ENCODE measurements around the gene NELFCD.

The NELFCD gene

DNA sequence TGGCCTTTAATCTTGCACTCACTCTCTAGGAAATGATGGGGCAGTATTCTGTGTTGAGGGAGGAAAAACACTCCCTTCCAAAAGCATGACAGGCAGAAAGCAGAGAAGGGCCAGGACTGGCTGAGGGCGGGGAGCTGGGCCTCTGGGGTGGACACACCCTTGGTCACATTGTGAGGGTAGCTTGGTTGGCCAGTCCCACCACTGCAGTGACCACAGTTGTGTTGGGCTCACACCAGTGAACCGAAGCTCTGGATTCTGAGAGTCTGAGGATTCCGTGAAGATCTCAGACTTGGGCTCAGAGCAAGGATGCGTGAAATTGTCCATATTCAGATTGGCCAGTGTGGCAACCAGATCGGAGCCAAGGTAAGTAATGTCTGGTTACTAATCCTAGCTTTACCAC is 38.2 kb downstream of the NELFCD start, which contains the start of gene TUBB1:
Gene TUBB1 (plus strand): TSS at position 213 of the 400 bp plus-strand sequence. CDS start 94 bp downstream, at position 307.
- TF ChIP-seq NFIC (IDR thresholded peaks at IDR 0.05) = no peak

DNA sequence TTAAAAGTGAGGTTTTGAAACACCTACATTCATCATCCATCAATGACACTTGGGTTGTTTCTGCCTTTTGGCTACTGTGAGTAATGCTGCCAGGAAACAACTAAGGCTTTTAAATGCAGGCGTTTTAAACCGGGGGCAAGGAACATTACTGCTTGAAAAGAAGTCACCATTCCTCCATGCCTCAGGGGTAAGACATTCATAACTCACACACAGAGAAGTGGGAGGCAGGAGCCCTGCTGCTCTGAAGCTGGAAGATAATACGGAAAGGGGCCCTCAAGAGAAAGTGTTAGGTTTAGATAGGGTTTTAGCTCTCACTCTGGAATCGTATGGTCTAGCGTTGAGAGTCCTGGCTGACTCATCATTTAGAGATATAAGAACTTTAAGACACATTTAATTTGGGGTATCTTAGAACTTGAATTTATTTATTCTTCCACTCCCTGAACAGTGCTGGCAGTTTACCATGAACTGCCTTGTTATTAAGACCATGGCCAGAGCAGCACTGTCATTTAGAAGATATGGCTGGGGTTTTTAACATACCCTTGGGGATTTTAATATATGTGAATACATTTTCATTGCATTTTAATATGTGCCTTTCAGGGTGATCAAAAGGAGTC is 40.0 kb downstream of the NELFCD start:
- TF ChIP-seq EGR1 (IDR thresholded peaks at IDR 0.05) (no peak), CREB1 (IDR thresholded peaks at IDR 0.05; ENCODE audit: low read depth) (no peak)

- TF ChIP-seq CEBPB (IDR thresholded peaks at IDR 0.05) (no peak), CREB1 (IDR thresholded peaks at IDR 0.05; ENCODE audit: low read depth) (no peak), ZBTB7A (IDR thresholded peaks at IDR 0.05; ENCODE audit: low read depth) (no peak)
- TF ChIP-seq, protein P1, sequence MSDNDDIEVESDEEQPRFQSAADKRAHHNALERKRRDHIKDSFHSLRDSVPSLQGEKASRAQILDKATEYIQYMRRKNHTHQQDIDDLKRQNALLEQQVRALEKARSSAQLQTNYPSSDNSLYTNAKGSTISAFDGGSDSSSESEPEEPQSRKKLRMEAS (IDR thresholded peaks at IDR 0.05) = no peak
Observed at GRCh38 chr20:59022754-59023153, 41.7 kb downstream of the NELFCD start.

GRCh38 chr20:59023616-59024015 is 42.6 kb downstream of the NELFCD start:
- TF ChIP-seq USF1 (IDR thresholded peaks at IDR 0.05) (no peak), CREB1 (IDR thresholded peaks at IDR 0.05; ENCODE audit: low read depth) (no peak), YY1 (IDR thresholded peaks at IDR 0.05; ENCODE audit: low read depth) (no peak), TEAD4 (IDR thresholded peaks at IDR 0.05) (no peak), NFIC (IDR thresholded peaks at IDR 0.05) (no peak), REST (IDR thresholded peaks at IDR 0.05; ENCODE audit: low read depth) (no peak), FOXM1 (IDR thresholded peaks at IDR 0.05; ENCODE audit: borderline replicate concordance, low read depth) (no peak), ZBTB7A (IDR thresholded peaks at IDR 0.05; ENCODE audit: low read depth) (no peak), EGR1 (IDR thresholded peaks at IDR 0.05) (no peak)

DNA sequence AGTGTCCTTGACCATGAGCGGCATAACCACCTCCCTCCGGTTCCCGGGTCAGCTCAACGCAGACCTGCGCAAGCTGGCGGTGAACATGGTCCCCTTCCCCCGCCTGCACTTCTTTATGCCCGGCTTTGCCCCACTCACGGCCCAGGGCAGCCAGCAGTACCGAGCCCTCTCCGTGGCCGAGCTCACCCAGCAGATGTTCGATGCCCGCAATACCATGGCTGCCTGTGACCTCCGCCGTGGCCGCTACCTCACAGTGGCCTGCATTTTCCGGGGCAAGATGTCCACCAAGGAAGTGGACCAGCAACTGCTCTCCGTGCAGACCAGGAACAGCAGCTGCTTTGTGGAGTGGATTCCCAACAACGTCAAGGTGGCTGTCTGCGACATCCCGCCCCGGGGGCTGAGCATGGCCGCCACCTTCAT is 43.1 kb downstream of the NELFCD start:
- TF ChIP-seq REST (IDR thresholded peaks at IDR 0.05; ENCODE audit: low read depth) (no peak), EP300 (IDR thresholded peaks at IDR 0.05; ENCODE audit: borderline replicate concordance) (no peak), NFIC (IDR thresholded peaks at IDR 0.05) (no peak), FOXM1 (IDR thresholded peaks at IDR 0.05; ENCODE audit: borderline replicate concordance, low read depth) (no peak), TCF12 (IDR thresholded peaks at IDR 0.05; ENCODE audit: low read depth) (no peak), EGR1 (IDR thresholded peaks at IDR 0.05) (no peak), YY1 (IDR thresholded peaks at IDR 0.05; ENCODE audit: low read depth) (no peak), CEBPB (IDR thresholded peaks at IDR 0.05) (no peak), USF1 (IDR thresholded peaks at IDR 0.05) (no peak), RAD21 (IDR thresholded peaks at IDR 0.05; ENCODE audit: low read depth) (no peak), ZBTB7A (IDR thresholded peaks at IDR 0.05; ENCODE audit: low read depth) (no peak), TEAD4 (IDR thresholded peaks at IDR 0.05) (no peak), TAF1 (IDR thresholded peaks at IDR 0.05; ENCODE audit: low read depth) (no peak)
- TF ChIP-seq, protein P1 (IDR thresholded peaks at IDR 0.05) = no peak

DNA sequence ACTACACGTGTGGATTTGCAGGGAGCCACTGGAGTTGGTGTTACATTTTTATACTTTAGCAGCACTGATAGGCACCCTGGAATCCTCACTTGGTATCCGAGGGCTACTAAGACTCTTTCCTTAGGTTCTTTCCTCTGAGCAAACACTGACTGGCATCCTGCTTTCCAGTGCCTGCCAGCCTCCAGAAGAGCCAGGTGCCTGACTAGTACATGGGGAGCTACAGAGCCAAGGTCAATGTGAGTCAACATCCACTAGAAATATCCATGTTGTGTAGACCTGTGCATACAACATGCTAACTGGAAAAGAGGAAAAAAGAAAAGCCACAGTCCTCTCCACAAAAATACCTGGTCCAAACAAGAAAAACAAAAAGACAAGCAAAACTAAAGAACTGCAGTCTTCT is 44.0 kb downstream of the NELFCD start:
- TF ChIP-seq TCF12 (IDR thresholded peaks at IDR 0.05; ENCODE audit: low read depth) (no peak), TEAD4 (IDR thresholded peaks at IDR 0.05) (no peak), EGR1 (IDR thresholded peaks at IDR 0.05) (no peak), EP300 (IDR thresholded peaks at IDR 0.05; ENCODE audit: borderline replicate concordance) (no peak), ZBTB7A (IDR thresholded peaks at IDR 0.05; ENCODE audit: low read depth) (no peak), YY1 (IDR thresholded peaks at IDR 0.05; ENCODE audit: low read depth) (no peak), CEBPB (IDR thresholded peaks at IDR 0.05) (no peak), USF1 (IDR thresholded peaks at IDR 0.05) (no peak), REST (IDR thresholded peaks at IDR 0.05; ENCODE audit: low read depth) (no peak)
